Stimulated activated naive CD8-positive, alpha-beta T cell treated with anti-CD3 and anti-CD28 coated beads, Interleukin-15, Interleukin-2, amounts not matched to agents 100 ng/mL and 50 ng/mL, for 24 hours (primary cell): Measurements from ENCODE around the gene HCN2.
A peak's percentile ranks its signal among the peaks of the same experiment; 100 is the strongest.

Experiments used
- H3K27ac Mint-ChIP-seq: one replicate; pipeline ENCODE4 v1.8.0; 2021; ENCODE audit warnings: mild to moderate bottlenecking, mixed read lengths
- H3K27me3 Mint-ChIP-seq: one replicate; pipeline ENCODE4 v1.8.0; 2021; ENCODE audit warnings: mixed read lengths
- H3K36me3 Mint-ChIP-seq: one replicate; pipeline ENCODE4 v1.8.0; 2021; ENCODE audit warnings: low read depth, mixed read lengths
- H3K4me1 Mint-ChIP-seq: one replicate; pipeline ENCODE4 v1.8.0; 2021; ENCODE audit warnings: low read depth, mixed read lengths
- H3K4me3 Mint-ChIP-seq: one replicate; pipeline ENCODE4 v1.8.0; 2021; ENCODE audit warnings: mild to moderate bottlenecking, mixed read lengths
- H3K9me3 Mint-ChIP-seq: one replicate; pipeline ENCODE4 v1.8.0; 2021; ENCODE audit warnings: mixed read lengths

Gene HCN2

DNA sequence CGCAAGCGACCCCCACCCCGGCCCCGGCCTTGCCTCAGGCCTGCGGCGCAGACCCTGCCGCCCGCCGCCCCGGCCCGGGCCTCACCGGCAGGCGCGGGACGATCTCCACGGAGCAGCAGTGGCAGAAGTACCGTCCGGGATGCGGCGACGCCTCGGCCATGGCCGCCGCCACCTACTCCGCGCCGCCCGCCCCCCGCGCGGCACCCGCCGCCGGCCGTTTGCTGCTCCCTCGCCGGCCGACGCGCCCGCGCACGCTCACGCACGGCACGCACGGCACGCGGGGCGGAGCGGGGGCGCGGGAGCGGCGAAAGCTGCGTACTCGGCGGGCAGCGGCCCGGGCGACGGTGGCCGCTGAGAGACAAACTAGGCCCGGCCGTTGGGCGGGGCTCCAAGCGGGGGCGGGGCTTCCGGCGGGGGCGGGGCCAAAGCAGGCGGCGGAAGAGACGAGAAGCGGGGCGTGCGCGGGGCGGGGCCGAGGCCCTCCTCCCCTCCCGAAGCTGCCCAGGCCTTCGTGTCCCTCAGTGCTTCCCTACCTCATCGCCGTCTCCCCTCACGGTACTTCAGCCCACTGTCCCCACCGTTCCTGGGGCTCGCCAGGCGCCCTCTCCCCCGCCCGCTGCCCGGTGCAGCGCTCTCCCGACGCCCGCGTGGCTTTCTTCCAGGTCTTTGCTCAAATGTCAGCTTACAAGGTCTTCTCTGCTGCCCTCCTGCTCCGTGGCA, 73.4 kb downstream of the HCN2 start, which contains the start of gene RNF126:
Gene RNF126, minus strand, starts transcription at position 253 of the 720 bp plus-strand sequence. Its CDS starts 93 bp downstream, at position 160.
- Mint-ChIP-seq H3K27me3 (no peaks in the 10 kb centered on the region), H3K36me3 (peaks cover 22% of the 10 kb centered on the region), H3K9me3 (no peaks in the 10 kb centered on the region), H3K4me3 (peak within 1 kb of the TSS; percentile 92), H3K4me1 (peaks cover 40% of the 10 kb centered on the region), H3K27ac (peak within 1 kb of the TSS; percentile 95)

GRCh38 chr19:663682-664117, 74.0 kb downstream of the HCN2 start:
- Mint-ChIP-seq H3K9me3 (no peaks in the 10 kb centered on the region), H3K4me1 (peaks cover 36% of the 10 kb centered on the region), H3K4me3 (peak overlapping the region; percentile 82), H3K36me3 (peaks cover 22% of the 10 kb centered on the region), H3K27me3 (peaks cover 4% of the 10 kb centered on the region), H3K27ac (peak overlapping the region; percentile 74)

DNA sequence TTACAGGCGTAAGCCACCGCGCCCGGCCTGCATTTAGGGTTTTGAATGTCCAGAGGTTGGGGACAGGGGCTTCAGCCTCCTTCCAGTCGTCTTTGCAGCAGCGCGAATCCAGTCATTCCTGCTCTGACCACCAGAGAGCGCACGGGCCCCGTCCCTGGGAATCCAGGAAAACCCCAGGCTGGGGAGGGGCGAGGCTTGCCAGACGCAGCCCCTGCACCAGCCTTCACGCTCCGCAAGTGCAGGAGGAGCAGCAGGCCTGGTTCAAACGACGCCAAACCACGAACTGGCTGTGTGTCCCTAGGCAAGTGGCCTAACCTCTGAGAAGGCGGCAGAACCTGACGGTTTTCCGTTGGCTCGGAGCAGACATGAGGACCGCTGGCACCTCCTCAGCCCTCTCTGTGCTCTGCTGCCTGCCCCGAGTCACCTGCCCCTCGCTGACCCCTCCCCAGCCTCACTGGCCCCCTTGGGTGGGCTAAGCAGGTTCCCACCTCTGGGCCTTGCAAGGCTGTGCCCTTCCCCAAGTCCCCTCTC, 75.3 kb downstream of the HCN2 start:
- no peak overlapping the region for H3K4me3 Mint-ChIP-seq
- H3K27me3 Mint-ChIP-seq: peaks cover 7% of the 10 kb centered on the region
- peaks cover 26% of the 10 kb centered on the region for H3K4me1 Mint-ChIP-seq

More for the DNA sequence above, 75.3 kb downstream of the HCN2 start:
- Mint-ChIP-seq H3K9me3 (no peaks in the 10 kb centered on the region), H3K36me3 (peaks cover 17% of the 10 kb centered on the region), H3K27ac (no peak overlapping the region)
